NK-92 treated with Interleukin-12 subunit alpha and Interleukin-12 subunit beta, amount 100 ng/mL, for 24 hours (cell line): Measurements from ENCODE around the gene SLC35F6.
A peak's percentile ranks its signal among the peaks of the same experiment; 100 is the strongest.
"Not testable (repeated sequence)": the region's sequence is repeated elsewhere in the genome, so short reads cannot be mapped to it uniquely, and the experiment has no call there.

ENCODE experiments used
- DNase-seq: peaks from one replicate; lab custom pipeline; 2025; lab: John Stamatoyannopoulos, UW

Gene SLC35F6

DNA sequence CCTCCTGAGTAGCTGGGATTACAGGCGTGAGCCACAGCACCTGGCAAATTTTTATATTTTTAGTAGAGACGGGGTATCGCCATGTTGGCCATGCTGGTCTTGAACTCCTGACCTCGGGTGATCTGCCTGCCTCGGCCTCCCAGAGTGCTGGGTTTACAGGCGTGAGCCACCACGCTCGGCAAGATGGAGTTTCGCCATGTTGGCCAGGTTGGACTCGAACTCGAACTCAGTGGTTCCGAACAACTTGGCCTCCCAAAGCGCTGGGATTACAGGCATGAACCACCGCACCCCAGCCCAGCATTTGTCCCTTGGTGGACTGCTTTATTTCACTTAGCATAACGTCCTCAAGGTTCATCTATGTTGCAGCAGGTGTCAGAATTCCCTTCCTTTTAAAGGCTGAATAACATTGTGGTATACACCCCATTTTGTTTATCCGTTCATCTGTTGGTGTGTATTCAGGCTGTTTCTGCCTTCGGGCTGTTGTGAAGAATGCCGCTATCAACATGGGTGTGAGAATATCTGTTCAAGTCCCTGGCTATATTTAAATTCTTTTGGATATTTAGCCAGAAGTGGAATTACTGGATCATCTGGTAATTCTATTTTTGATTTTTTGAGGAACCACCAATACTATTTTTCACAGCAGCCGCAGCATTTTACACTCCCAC, 20.6 kb downstream of the SLC35F6 start:
- no peak for DNase-seq

GRCh38 chr2:26785431-26786206, 21.5 kb downstream of the SLC35F6 start, which contains the start of gene CENPA:
TSS of gene CENPA (plus strand) at chr2:26786056. CDS start at chr2:26786197, 141 bp downstream.
- DNase-seq = peak; percentile 87

DNA sequence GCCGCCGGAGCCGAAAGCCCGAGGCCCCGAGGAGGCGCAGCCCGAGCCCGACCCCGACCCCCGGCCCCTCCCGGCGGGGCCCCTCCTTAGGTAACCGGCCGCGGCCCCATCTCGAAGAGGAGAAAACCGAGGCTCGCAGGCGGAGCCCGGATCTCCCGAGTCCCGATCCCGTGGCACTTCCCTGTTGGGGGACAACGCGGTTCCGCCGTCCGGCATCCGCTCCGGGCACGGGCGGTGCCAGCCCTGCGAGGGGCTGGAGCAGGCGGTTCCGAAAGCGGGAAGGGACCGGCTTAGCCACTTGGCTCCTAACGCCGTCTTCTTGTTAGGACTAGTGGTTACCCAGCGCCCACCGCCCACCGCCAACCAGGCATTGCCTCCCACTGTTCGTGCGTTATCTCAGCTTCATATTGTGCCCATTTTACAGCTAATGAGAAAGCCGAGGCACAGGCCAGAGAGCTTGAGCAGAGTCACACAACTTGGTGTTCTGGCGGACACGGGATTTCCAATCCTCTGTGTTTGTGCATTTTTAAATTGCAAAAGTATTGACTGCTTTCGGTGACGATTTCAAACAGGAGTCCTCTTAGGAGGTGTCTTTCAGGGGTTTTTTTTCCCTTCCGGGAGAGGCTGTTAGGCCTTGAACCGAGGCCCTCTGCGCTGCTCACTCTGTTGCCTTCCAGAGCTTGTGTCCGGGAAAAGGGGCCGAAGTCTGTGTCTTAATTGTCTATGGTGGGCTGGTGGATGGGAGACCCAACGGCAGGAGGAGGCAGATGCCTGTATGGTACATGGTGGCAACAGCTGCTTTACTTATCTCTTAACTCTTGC, 22.3 kb downstream of the SLC35F6 start:
- DNase-seq = no peak

DNA sequence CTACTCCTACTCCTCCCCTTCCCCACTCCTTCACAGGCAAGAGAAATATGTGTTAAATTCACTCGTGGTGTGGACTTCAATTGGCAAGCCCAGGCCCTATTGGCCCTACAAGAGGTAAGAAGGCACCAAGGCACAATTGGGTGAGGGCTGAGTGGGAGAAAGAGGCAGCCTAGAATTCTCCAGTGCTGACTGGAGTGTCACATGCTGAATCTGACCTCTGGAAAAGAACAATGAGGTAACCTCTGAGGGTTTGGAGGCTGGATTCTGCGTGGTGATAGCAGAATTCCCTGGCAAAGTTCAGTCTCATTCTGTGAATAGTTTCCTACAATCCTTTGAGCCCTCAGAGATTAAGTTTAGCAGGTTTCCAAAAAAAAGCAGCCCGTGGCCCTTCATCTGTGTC, 28.6 kb downstream of the SLC35F6 start:
- DNase-seq = no peak

- no peak for DNase-seq
Observed at GRCh38 chr2:26793518-26793917, 29.4 kb downstream of the SLC35F6 start.

- DNase-seq = not testable (repeated sequence)
Observed at GRCh38 chr2:26795135-26795534, 31.1 kb downstream of the SLC35F6 start.

GRCh38 chr2:26801328-26801727, 37.2 kb downstream of the SLC35F6 start:
- no peak for DNase-seq

DNA sequence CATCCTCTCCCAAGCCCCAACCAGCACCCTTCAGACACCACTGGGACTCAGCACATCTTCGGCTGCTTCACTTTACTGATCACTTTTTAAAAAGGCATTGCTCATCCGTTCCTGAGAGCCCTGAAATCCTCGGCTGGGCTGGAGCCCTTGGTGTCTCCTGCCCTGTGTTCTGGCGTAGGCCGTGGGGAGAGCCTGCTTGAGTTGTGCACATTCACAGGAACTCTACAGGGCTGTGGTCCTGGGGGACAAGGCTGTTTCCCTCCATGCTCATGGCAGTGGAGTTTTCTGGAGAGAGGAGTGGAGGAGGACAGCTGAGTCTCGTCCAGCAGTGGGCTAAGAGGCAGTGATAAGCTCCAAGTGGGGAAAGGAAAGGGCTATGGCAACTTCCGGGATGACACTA, 37.7 kb downstream of the SLC35F6 start:
- no peak for DNase-seq

DNA sequence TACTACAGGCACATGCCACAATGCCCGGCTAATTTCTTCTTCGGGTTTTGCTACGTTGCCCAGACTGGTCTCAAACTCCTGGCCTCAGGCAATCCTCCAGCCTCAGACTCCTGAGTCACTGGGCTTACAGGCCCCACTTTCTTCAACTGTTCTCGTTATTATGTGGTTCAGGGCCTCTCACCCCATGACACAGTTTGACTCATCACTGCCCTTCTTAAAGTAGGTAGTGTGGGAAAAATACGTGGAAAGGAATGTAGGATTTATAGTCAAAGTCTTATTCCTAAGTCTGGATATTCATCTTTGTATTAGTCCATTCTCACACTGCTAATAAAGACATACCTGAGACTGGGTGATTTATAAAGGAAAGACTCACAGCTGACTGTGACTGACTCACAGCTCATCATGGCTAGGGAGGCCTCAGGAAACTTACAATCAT, 41.2 kb downstream of the SLC35F6 start:
- no peak for DNase-seq

GRCh38 chr2:26807788-26808460, 43.8 kb downstream of the SLC35F6 start:
- no peak for DNase-seq

DNA sequence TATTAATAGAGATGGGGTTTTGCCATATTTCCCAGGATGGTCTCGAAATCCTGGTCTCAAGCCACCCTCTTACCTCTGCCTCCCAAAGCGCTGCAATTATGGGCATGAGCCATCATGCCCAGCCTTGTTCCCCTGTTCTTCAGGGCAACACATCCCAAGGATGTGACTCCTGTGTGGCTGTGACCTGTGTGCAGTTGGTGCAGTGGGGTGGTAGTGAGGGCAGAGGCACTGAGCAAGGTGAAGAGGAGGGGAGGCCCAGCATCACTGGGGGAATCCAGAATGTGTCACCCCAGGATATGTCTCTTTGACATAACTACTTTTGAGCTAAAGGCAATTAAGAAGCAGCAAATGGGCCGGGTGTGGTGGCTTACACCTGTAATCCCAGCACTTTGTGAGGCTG, 45.1 kb downstream of the SLC35F6 start:
- DNase-seq = no peak

GRCh38 chr2:26809876-26810577, 45.9 kb downstream of the SLC35F6 start:
- no peak for DNase-seq

GRCh38 chr2:26811261-26811660, 47.2 kb downstream of the SLC35F6 start:
- no peak for DNase-seq

- DNase-seq = no peak
Observed at GRCh38 chr2:26811791-26812694, 48.0 kb downstream of the SLC35F6 start.

DNA sequence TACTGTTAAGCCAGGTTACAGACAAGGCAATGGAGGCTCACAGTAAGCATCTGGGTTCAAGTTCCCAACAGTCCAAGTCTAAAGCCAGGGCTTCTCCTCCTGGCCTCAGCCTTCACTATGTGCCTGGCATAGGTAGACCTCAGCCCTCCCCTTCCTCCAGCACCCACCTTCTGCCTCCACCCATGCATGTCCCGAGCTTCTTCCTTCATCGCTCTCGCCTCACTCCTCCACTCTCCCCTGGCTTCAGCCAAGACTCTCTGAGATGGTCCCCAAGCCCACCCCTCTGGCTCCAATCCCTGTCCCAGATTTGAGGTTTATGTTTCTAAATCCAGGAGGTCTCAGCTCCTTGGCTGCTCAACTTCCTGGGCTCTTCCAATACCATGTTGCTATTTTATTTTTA, 48.6 kb downstream of the SLC35F6 start:
- no peak for DNase-seq

GRCh38 chr2:26814072-26814765, 50.1 kb downstream of the SLC35F6 start:
- DNase-seq = not testable (repeated sequence)

DNA sequence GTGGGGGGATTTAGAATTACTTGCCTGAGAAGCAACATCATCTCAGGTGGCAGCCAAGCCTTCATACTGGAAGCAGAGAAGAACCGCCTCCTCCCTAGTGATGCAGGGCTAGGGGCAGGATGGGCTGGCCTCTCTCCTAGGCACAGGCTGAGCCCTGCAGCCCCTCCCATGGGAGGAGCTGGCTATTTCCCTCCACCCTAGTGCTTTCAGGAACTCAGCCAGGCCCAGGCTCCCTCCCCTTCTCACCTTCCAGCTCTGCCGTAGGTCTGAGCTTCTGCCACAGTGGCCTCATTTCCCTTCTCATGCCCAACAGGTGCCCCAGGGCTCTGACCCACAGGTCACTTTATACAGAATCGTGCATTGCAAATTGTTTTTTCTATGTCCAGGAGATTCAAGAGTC, 52.8 kb downstream of the SLC35F6 start:
- DNase-seq = no peak

GRCh38 chr2:26818255-26818654, 54.2 kb downstream of the SLC35F6 start:
- DNase-seq = no peak

- DNase-seq = no peak
Observed at GRCh38 chr2:26818972-26819371, 54.9 kb downstream of the SLC35F6 start.

- no peak for DNase-seq
Observed at GRCh38 chr2:26820932-26821331, 56.8 kb downstream of the SLC35F6 start.
